GM19240 (cell line): ENCODE measurements around the gene UBAP1.
A peak's percentile ranks its signal among the peaks of the same experiment; 100 is the strongest.
"Not testable (repeated sequence)": the region's sequence is repeated elsewhere in the genome, so short reads cannot be mapped to it uniquely, and the experiment has no call there.

Source experiments
- DNase-seq: peaks from one replicate; pipeline ENCODE4 v3.0.0; 2011; ENCODE audit warnings: low spot score; ENCODE audit not compliant: insufficient read length

Gene UBAP1

DNA sequence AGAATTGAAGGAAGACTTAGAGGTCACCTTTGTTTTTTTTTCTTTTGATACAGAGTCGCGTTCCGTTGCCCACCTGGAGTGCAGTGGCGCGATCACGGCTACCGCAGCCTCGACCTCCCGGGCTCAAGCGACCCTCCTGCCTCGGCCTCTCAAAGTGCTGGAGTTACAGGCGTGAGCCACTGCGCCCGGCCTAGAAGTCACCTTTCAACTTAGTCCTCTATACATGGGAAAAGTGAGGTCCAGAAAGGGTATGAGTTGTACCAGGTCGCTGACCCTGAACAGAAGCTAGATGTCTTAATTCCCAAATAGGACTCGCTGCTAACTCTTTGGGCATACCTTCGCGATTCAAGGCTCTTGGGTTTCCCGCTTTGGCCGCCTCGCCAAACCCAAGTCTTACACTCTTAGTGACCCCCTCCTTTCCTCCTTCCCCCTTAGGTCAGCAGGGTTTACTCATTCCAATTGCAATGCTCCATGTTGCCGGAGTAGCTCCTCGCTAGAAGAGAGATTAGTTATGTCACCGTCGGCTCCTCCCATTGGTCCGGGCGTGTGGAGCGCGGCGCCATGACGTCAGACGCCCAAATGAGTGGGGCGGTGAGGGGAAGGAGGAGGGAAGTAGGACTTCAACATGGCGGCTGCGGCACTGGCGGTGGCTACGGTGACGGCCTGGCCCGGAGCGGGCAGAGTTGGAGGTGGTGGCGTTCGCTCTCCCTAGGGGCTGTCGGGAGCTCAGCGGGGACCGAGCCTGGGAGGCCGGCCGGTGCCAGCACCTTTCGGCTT lies at the start of gene UBAP1:
UBAP1 (plus strand) TSS at position 608 of the 777 bp plus-strand sequence. CDS start 41,872 bp downstream, outside the sequence.
- peak; percentile 87 for DNase-seq

DNA sequence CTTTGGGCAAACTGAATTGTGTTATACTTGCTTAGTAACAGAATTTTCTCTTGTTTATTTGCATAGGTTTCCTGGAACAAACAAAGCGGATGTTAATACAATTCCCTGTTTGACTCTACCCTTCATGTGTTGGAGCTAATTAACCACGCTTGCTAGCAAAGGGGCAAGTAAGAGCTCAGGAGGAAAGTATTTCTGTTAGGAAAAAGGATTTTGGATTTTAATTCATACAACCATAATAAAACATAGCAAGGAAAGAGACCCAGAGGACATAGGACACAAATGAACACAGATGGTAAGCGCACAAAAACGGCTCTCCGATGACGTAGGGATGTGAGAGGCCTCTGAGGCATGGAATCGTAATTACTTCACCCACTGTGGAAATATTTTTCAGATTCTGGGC lies 47.3 kb upstream of the UBAP1 start:
- no peak for DNase-seq

DNA sequence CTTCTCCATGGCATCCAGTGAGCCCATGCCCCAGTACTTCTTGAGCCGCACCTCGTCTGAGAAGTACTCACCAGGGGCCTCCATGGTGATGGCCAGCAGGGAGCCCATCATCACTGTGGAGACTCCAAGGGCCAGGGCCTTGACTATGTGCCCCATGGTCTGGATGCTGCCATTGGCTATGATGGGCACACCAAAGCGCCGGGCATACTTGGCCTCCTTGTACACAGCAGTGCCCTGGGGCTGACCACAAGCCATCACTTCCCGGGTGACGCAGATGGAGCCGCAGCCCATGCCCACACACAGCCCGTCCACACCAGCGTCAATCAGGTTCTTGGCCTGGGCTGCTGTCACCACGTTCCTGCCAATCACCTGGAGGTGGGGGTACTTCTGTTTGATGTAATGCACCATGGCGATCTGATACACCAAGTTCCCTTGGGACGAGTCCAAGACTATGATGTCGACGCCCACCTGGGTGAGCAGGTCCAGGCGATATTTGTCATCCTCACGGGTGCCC lies 45.4 kb upstream of the UBAP1 start:
- DNase-seq, result no peak

DNA sequence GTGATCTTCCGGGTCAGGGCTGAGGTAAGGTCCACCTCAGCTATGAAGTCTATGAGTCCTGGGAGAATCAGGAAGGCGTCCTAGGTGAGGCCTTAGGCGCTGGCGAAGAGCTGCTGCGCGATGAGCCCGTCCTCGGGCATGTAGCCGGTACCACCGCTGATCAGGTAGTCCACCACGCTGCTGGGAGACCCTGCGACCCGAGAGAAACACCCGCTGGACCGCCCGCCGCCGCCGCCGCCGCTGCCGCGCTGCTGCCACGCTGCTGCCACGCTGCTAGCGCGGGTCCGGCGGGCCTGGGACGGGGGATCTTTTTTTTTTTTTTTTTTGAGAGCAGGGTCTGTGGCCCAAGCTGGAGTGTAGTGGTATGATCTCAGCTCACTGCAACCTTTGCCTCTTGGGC lies 44.3 kb upstream of the UBAP1 start:
- DNase-seq, result no peak

DNA sequence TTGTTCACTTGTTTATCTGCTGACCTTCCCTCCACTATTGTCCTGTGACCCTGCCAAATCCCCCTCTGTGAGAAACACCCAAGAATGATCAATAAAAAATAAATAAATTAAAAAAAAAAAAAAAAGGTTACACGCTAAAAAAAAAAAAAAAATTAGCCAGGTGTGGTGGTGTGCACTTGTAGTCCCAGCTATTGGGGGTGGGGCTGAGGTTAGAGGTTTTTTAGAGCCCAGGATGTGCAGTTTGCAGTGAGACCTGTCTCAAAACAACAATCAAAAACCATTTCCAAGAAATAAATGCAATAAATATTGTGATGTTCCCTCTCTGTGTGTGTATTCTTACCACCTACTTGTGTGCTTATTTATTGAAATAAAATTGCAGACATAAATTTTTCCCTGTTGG lies 40.2 kb upstream of the UBAP1 start:
- not testable (repeated sequence) for DNase-seq

DNA sequence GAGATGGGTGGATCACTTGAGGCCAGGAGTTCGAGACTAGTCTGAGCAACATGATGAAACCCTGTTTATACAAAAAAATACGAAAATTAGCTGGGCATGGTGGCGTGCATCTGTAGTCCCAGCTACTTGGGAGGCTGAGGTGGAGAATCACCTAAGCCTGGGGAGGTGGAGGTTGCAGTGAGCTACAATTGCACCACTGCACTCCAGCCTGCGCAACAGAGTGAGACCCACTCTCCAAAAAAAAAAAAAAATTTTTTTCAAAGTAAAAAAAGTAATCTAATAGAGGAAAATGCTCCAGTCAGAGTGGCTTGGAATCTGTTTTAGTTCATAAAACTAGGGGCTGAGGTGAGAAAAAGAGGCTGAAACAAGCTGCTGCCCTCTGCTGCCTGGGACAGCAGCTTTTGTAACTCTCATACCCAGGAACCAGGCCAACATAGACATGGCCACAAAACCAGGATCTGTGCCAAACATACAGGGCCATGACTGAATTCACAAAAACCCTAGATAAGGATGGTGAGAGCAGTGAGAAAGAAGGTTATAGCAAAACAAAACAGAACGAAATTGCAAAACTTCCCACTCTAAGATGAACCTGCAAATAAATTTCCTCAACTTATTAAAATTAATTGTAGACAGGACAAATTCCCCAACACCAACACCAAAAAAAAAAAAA lies 39.2 kb upstream of the UBAP1 start:
- DNase-seq, result no peak

DNA sequence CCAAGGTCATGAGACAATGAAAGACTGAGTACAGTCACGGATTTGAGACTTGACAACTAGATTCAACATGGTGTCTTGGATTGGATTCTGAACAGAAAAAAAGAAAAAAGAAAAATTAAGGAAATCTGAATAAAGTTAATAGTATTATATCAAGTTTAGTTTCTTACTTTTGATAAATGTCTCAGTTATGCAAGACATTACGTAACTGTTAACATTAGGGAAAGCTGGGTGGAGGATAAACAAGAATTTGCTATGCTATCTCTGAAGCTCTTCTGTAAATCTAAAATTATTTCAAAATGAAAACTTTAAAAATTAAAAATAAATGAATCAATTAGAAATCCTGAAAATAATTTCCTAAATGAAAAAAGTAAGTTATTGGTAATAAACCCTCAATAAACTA lies 38.0 kb upstream of the UBAP1 start:
- DNase-seq, result no peak

DNA sequence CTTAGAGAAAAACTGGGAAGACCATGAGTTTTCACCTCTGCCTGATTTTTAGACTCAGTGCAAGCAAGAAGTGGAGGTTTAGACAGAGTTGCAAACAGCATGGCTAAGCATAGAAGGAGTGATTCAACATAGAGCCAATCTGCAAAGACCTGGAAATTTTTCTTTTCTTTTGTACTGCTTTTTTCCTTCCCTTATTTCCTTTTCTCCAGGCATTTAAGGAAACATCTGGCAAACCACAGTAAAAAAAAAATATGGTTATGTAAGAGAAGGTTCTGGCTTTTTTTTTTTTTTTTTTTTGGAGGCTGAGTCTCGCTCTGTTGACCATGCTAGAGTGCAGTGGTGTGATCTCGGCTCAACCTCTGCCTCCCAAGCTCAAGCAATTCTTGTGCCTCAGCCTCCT lies 35.7 kb upstream of the UBAP1 start:
- DNase-seq, result no peak

DNA sequence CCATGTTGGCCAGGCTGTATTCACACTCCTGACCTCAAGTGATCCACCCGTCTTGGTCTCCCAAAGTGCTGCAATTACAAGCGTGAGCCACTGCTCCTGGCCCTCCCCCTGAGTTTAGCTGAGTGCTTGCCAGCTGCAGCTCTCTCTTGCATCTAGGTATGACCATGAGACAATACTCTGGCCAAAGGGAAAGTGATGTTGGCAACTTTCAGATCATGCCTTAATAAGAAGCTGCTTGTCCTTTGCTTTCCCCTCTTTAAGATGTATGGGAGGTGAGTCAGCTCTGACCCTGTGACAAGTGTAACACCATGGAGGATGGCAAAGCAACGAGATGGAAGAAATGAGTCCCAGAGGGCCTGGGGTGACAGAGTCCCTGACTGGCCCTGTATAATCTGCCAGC lies 33.7 kb upstream of the UBAP1 start:
- DNase-seq, result no peak

DNA sequence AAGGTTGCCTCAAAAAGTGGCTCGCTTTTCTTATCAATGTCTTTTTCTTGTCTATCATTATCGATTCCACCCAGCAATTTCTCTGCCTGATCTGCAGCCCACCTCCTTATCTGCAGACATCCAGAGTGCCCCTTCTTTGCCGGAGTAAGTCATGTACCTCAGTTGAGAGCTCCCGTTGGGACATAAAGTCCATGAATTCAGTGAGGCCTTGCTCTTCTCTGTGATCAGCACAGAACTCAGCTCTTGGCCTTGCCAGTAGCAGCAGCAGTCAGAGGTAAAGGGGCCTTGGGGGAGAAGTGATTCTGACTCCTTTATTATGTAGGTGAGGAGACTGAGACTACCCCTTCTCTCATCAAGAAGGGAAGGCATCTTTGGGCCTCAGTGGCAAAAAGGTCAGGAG lies 27.4 kb upstream of the UBAP1 start:
- DNase-seq, result no peak

DNA sequence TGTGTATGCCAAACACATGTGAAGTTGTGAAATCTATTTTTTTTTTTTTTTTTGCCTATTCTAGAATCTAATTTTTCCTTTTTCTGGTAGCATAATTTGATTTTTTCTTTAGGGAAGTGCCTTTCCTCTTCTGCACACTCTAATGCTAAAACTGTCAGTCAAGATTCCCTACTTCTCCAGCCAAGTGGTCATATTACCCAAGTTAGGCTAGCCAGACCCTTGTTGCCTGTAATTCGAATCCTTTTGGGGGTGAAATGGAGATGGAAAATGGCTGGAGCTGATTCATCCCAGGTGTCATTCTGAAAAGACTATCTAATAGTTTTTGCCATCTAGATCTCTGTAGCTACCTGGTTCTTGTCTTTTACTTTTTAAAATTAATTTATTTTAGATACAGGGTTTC lies 24.8 kb upstream of the UBAP1 start:
- no peak for DNase-seq

DNA sequence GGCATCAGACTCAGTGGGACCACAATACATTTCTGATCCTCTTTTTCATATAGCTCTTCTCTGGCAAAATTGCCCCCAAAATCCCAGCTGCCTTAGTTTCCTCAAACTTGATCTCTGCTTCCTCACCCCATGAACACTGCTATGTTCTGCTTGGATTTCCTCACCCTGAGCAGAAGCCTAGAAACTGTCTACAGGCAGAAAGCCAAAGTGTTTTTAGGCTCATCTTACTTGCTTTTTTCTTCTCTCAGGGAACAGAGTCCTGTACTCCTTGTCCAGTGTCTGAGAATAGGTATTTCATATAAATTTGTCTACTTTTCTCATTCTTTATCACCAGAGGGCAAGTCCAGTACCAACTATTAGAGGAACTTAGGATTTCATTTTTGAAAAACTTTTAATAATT lies 21.5 kb upstream of the UBAP1 start:
- DNase-seq, result no peak

DNA sequence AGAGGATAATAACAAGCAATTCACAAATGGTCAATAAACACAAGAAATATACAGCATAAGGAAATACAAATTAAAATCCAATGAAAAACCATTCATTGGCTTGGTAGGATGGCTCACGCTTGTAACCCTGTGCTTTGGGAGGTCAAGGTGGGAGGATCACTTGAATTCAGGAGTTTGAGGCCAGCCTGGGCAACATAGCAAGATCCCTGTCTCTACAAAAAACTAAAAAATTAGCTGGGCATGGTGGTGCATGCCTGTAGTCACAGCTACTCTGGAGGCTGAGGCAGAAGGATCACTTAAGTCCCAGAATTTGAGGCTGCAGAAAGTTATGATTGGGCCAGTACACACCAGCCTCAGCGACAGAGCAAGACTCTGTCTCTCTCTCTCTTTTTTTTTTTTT lies 20.9 kb upstream of the UBAP1 start:
- no peak for DNase-seq

DNA sequence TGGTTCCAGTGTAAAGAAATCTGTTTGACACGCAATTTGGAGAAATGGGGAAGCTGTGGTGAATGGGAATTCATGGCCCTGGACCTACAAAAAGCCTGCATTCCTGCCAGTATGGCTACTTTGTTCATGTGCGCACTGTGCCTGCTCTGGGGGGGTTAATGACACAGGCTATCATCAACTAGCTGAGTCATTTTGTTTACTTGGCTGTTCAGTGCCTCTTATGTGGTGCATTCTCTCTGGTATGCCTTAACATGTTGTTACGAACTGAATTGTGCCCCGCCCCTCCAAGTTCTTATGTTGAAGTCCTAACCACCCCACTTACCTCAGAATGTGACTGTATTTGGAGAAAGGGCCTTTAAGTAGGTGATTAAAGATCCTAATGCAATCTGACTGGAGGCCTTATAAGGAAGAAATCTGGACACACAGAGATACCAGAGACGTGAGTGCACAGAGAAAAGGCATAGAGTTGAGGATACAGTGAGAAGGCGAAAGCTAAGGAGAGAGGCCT lies 20.4 kb upstream of the UBAP1 start:
- DNase-seq, result no peak

DNA sequence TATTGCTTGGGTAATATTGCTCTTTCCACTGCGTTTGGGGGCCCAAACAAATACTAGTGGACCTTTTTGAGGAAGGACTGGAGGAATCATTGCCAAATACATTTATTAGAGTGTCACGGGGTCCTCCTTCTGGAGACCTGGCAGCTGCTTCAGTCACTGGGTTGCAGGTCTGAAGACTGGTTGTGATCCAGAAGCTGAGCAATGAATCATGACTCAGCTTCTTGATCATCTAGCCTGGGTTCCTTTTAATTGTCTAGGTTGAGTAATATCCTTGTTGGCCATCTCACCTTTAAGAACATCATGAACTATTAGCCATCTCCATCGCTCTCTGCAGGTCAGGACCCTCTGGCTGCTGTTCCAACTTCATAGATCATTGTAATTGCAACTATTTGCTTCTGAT lies 15.4 kb upstream of the UBAP1 start:
- DNase-seq, result no peak

DNA sequence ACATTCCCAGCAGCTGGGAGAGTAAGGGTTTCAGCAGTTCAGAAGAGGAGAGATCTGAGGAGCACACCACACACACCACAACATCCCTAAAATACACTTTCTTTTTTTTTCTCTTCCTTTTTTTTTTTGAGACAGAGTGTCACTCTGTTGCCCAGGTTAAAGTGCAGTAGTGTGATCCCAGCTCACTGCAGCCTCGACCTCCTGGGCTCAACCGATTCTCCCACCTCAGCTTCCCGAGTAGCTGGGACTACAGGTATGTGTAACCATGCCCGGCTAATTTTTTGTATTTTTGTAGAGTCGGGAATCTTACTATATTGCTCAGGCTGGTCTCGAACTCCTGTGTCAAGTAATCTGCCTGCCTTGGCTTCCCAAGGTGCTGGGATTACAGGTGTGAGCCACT lies 9.7 kb upstream of the UBAP1 start:
- DNase-seq, result no peak

DNA sequence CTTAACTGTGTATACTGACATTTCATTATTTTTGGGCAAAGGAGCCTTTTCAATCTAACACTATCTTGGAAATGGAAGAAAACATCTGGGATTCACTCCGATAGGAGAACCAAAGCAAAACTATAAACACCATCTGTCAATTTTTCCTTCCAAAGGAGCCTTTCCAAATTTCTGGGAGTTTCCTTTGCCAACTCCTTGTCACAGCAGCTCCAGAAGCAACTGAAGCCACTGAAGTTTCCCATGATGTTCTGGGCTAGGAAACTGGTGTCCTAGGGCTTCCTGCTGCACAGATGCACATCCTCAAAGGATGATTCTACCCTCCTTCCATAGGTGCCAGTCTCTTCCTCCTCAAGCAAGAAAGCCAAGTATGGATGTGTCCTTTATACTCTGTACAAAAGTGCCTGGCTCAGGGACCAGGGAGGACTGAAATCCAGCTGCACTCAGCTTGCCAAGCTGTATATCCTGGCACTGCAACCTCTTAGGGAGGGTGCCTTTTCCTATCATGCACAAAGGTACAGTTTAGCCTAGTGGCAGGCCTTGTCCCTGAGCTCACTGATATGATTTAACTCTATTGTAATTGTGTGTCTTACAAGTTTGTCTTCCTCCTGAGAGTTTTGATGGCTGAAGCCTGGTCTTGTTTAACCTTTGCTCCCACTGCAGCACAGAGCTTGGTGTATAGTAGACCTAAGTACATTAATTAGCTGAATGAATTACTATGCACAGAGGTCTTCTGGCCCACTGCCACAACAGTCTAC lies 8.4 kb upstream of the UBAP1 start:
- DNase-seq, result no peak

DNA sequence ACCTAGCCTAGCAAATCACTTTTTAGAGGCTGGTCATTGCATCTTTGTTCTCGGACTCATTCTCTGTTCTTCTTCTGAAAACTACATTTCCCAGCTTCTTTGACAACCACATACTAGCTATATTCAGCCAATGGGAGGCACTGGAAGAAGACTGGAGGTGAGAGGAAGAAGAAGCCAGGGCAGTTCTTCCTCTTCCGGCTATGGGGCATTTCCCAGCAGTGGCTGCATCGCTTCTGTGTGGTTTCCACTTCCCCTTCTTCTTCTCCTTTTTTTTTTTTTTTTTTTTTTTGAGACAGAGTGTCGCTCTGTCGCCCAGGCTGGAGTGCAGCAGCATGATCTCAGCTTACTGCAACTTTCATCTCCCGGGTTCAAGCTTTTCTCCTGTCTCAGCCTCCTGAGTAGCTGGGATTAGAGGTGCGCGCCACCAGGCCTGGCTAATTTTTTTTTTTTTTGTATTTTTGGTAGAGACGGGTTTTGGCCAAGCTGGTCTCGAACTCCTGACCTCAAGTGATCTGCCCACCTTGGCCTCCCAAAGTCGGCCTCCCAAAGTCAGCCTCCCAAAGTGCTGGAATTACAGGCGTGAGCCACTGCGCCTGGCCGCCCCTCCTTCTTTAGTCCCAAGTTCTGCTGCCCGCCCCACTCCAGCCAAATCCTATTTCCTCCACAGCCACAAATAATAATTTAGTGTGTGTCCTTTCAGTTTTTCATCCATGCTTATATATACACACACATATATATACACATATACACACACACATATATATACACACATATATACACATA lies 6.9 kb upstream of the UBAP1 start:
- DNase-seq, result no peak

DNA sequence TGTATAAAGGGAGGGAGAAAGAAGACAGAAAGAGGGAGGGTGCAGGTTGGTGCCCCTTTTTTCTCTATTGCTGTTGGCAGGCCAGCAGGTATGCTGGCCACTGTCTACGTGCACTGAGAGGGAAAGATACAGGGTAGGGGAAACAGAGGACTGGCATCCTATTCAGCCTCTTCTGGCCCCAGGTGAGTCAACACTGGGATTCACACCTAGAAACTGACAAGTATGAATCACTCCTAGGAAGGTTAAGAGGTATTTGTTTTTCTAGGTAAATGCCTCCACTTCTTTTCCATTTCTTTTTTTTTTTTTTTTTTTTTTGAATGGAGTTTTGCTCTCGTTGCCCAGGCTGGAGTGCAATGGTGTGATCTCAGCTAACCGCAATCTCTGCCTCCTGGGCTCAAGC lies 2.8 kb upstream of the UBAP1 start:
- no peak for DNase-seq

DNA sequence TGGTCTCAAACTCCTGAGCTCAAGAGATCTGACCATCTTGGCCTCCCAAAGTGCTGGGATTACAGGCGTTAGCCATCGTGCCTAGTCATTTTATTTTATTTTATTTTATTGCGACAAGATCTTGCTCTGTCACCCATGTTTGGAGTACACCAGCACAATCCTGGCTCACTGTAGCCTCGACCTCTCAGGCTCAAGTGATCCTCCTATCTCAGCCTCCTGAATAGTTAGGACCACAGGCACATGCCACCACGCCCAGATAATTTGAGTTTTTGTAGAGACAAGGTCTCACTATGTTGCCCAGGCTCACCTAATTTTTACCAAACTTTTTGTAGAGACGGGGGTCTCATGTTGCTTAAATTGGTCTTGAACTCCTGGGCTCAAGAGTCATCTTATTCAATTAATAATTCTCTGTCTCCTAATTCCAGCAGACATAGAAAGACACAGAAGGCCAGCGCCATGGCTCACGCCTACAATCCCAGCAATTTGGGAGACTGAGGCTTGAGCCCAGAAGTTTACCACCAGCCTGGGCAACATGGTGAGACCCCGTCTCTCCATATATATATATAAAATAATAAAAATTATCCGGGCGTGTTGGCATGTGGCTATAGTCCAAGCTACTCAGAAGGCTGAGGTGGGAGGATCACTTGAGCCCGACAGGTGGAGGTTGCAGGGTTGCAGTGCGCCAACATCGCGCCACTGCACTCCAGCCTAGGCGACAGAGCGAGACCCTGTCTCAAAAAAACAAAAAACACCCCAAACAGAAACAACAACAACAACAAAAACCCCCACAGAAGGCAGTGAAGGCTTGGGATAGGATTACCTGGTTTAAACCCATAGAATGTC lies 1.0 kb upstream of the UBAP1 start:
- DNase-seq, result no peak
